ENCODE data around the gene ITLN2. TPM values are rescaled to one million over a fixed set of nuclear protein-coding genes. Genes with fewer than 3 reads are reported as not detected.

ITLN2 gene
- total RNA-seq, 1 experiment from 2014 or later = not detected

DNA sequence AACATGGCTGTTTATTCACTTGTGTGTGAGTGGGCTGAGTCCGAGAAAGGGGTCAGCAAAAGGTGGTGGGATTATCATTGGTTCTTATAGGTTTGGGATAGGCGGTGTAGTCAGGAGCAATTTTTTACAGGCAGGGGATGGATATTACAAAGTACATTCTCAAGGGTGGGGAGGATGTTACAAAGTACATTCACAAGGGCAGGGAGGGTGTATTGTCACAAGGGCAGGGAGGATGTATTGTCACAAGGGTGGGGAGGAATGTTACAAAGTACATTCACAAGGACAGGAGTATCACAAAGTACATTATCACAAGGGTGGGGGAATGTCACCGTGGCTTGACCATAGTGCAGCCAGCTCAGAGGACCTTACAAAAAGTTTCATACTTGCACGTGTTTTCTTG is 31.1 kb upstream of the ITLN2 start:
- TF ChIP-seq EZH2 (IDR thresholded peaks at IDR 0.05; ENCODE audit: low read depth) = no peak
- TF ChIP-seq, protein P1, sequence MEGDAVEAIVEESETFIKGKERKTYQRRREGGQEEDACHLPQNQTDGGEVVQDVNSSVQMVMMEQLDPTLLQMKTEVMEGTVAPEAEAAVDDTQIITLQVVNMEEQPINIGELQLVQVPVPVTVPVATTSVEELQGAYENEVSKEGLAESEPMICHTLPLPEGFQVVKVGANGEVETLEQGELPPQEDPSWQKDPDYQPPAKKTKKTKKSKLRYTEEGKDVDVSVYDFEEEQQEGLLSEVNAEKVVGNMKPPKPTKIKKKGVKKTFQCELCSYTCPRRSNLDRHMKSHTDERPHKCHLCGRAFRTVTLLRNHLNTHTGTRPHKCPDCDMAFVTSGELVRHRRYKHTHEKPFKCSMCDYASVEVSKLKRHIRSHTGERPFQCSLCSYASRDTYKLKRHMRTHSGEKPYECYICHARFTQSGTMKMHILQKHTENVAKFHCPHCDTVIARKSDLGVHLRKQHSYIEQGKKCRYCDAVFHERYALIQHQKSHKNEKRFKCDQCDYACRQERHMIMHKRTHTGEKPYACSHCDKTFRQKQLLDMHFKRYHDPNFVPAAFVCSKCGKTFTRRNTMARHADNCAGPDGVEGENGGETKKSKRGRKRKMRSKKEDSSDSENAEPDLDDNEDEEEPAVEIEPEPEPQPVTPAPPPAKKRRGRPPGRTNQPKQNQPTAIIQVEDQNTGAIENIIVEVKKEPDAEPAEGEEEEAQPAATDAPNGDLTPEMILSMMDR (conservative IDR thresholded peaks at IDR 0.05) = no peak
- Histone ChIP-seq H3K27ac (no peak overlapping the region), H3F3A (ENCODE audit: insufficient read depth, low read depth) (peaks cover 18% of the 10 kb centered on the region; the same call in 1 of the 2 replicates), H4K20me1 (ENCODE audit: insufficient read depth) (no peaks in the 10 kb centered on the region), H3K4me1 (replicated peaks; ENCODE audit: insufficient read depth) (0 out of 2 replicates have a peak, but pooled peaks cover 8% of the 10 kb centered on the region), H3K27me3 (ENCODE audit: insufficient read depth, low read depth) (no peaks in the 10 kb centered on the region), H3K36me3 (ENCODE audit: low read depth) (no peaks in the 10 kb centered on the region), H3K79me2 (ENCODE audit: low read depth) (no peaks in the 10 kb centered on the region), H3K4me2 (no peak overlapping the region), H3K9me3 (ENCODE audit: insufficient read depth, low read depth) (no peaks in the 10 kb centered on the region), H3K9me2 (ENCODE audit: insufficient read depth) (no peaks in the 10 kb centered on the region), H2AFZ (no peak overlapping the region), H3K4me3 (no peak overlapping the region)
- BruUV-seq (replicated peaks) = no TSS peak
- intact Hi-C loops (cut with micrococcal nuclease; ENCODE audit: unreplicated experiment) = no loop called here
- CTCF ChIA-PET = interaction anchor here (0.7 kb wide), 1 partner anchor 34 kb away, joined by 8 read pairs; no protein-coding TSS in a partner anchor
- DNase-seq = no peak
- POLR2A ChIA-PET (ENCODE audit: unreplicated experiment) = no interaction called here

DNA sequence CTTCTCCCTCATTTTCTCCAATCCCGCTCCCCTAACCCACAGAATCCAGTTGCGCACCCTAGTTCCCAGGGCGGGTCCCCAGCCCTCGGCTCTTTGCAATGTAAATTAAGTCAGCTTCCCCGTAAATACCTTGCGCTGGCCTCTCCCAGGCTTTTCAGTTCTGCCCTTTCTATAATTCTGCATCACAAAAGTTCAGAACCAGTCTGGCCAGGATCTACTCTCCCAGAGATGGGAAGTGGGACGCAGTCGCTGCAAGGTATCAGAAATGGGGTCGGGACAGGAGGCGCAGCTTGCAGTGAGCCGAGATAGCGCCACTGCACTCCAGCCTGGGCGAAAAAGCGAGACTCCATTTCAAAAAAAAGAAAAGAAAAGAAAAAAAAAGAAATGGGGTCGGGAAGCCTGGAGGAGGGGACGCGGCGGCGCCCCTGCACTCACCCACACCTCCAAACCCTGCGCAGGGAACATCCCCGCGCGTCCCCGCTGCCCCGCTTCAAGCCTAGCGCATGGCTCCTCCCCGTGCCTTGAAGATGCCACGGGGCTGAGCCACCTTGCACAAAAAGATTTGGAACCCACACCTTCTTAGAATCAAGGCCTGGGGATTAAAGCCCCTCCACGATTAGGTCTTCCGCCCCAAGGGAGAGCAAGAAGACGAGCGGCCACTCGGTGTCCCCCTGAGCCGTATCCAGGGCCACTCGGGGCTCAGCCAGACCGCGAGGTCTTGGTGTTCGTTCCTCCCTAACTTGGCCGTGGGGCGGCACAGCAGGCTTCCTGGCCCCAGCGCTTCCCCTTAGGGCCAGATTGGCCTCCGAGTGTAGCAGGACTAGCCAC is 27.2 kb upstream of the ITLN2 start:
- no peak overlapping the region for H3K4me3 ChIP-seq
- no peaks in the 10 kb centered on the region for H3K4me1 ChIP-seq (replicated peaks; ENCODE audit: insufficient read depth)
- no peaks in the 10 kb centered on the region for H3K9me3 ChIP-seq (ENCODE audit: insufficient read depth, low read depth)
- no peaks in the 10 kb centered on the region for H3K79me2 ChIP-seq (ENCODE audit: low read depth)
- no peaks in the 10 kb centered on the region for H3K36me3 ChIP-seq (ENCODE audit: low read depth)
- H3K27me3 ChIP-seq (ENCODE audit: insufficient read depth, low read depth) = no peaks in the 10 kb centered on the region
- no peak overlapping the region for H3K4me2 ChIP-seq
- intact Hi-C loops (cut with micrococcal nuclease; ENCODE audit: unreplicated experiment) = no loop called here
- DNase-seq = no peak
- H3K27ac ChIP-seq = no peak overlapping the region
- H3F3A ChIP-seq (ENCODE audit: insufficient read depth, low read depth) = no peaks in the 10 kb centered on the region; the same call in 1 of the 2 replicates
- H4K20me1 ChIP-seq (ENCODE audit: insufficient read depth) = no peaks in the 10 kb centered on the region
- CTCF ChIA-PET = no interaction called here
- no TSS peak for BruUV-seq (replicated peaks)
- no peak overlapping the region for H2AFZ ChIP-seq
- POLR2A ChIA-PET (ENCODE audit: unreplicated experiment) = no interaction called here
- H3K9me2 ChIP-seq (ENCODE audit: insufficient read depth) = no peaks in the 10 kb centered on the region
- no peak for TF ChIP-seq EZH2 (IDR thresholded peaks at IDR 0.05; ENCODE audit: low read depth)
- TF ChIP-seq, protein P1 (conservative IDR thresholded peaks at IDR 0.05) = no peak

DNA sequence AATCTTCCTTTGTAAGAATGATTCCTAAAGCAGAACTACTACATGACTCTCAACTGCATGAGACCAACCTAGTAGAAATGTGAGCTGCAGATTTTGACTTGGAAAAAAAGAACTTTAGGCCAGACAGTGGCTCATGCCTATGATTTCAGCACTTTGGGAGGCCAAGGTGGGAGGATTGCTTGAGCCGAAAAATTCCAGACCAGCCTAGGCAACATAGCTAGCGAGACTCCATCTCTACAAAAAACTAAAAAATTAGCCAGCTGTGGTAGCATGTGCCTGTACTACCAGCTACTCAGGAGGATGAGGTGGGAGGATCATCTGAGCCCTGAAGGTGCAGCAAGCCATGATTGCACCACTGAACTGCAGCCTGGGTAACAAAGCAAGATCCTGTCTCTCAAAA is 24.7 kb upstream of the ITLN2 start:
- no peaks in the 10 kb centered on the region; the same call in 1 of the 2 replicates for H3K9me2 ChIP-seq (ENCODE audit: insufficient read depth)
- ChIA-PET POLR2A (ENCODE audit: unreplicated experiment) (no interaction called here), CTCF (no interaction called here)
- H3K27ac ChIP-seq = no peak overlapping the region
- H3K36me3 ChIP-seq (ENCODE audit: low read depth) = no peaks in the 10 kb centered on the region
- BruUV-seq (replicated peaks) = no TSS peak
- no peak overlapping the region for H3K4me3 ChIP-seq
- no peak overlapping the region for H3K4me2 ChIP-seq
- H3K27me3 ChIP-seq (ENCODE audit: insufficient read depth, low read depth) = no peaks in the 10 kb centered on the region
- no peaks in the 10 kb centered on the region for H3K79me2 ChIP-seq (ENCODE audit: low read depth)
- TF ChIP-seq, protein P1 (conservative IDR thresholded peaks at IDR 0.05) = no peak
- no peak for TF ChIP-seq EZH2 (IDR thresholded peaks at IDR 0.05; ENCODE audit: low read depth)
- no peaks in the 10 kb centered on the region for H3K9me3 ChIP-seq (ENCODE audit: insufficient read depth, low read depth)
- intact Hi-C loops (cut with micrococcal nuclease; ENCODE audit: unreplicated experiment) = no loop called here
- H4K20me1 ChIP-seq (ENCODE audit: insufficient read depth) = no peaks in the 10 kb centered on the region
- H3F3A ChIP-seq (ENCODE audit: insufficient read depth, low read depth) = no peaks in the 10 kb centered on the region
- no peaks in the 10 kb centered on the region for H3K4me1 ChIP-seq (replicated peaks; ENCODE audit: insufficient read depth)
- DNase-seq = no peak
- H2AFZ ChIP-seq = no peak overlapping the region

Data from PC-9 (cell line).